GM12872 (cell line): ENCODE data around the gene GBX1.

Experiments
- CTCF ChIP-seq: IDR thresholded peaks from 3 replicates; pipeline ENCODE4 v1.5.1; 2011; ENCODE audit warnings: low read depth, mild to moderate bottlenecking, low read length, moderate library complexity; ENCODE audit not compliant: insufficient read depth

GBX1 gene

GRCh38 chr7:151148319-151149259 is 18.9 kb downstream of the GBX1 start:
- TF ChIP-seq CTCF: no peak

- no peak for TF ChIP-seq CTCF
These were observed 20.7 kb downstream of the GBX1 start for GRCh38 chr7:151146761-151147160.

- no peak for TF ChIP-seq CTCF
These were observed 23.1 kb downstream of the GBX1 start for GRCh38 chr7:151144387-151144786.

- no peak for TF ChIP-seq CTCF
These were observed 24.1 kb downstream of the GBX1 start for GRCh38 chr7:151143261-151144015.

- no peak for TF ChIP-seq CTCF
These were observed 24.8 kb downstream of the GBX1 start for GRCh38 chr7:151142686-151143040.

- TF ChIP-seq CTCF: no peak
These were observed 25.4 kb downstream of the GBX1 start for GRCh38 chr7:151141855-151142685.
